Measurements from ENCODE around the gene PPP2R2C. TPM values are rescaled to one million over a fixed set of nuclear protein-coding genes. Genes with fewer than 3 reads are reported as not detected.

The PPP2R2C gene
- total and polyA plus RNA-seq, 2 of the 4 experiments (the other 2 are of a cell fraction) = 0.03 TPM; not detected in 1

DNA sequence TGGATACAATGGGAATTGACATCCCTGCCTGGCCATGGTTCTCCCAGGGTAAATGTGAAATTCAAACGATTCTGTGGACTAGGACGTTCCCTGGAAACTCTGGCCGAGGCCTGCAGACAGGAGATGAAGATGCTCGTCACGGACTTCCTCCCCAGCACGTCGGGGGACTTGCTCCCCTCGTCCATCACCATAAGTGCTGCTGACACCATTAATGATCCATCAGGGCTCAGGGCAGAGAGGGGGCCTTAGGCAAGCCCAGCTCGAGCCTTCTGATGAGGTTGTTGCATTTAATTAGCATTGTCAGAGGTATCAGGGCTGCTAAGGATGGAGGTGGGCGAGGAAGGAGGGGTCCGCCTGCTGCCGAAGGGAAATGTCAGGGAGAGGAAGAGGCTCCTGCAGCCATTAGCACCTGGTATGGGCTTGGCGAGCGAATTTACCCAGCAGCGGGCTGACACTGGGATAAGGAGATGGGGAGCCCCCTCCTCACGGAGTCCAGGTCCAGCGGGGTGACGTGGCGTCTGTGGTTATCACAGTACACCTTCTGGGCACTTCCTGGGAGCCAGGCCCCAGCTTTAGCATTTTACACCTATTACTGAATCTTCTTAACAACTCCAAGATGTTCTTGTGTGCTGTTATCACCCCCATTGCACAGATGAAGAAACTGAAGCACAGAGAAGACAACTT lies 83.1 kb downstream of the PPP2R2C start:
- Histone ChIP-seq H2BK5ac (ENCODE audit: low read depth, low read length, poor library complexity, severe bottlenecking) (no peak overlapping the region), H3K14ac (replicated peaks; ENCODE audit: low read depth, low read length) (no peak overlapping the region), H2BK15ac (ENCODE audit: low read depth, low read length) (no peak overlapping the region), H4K5ac (ENCODE audit: low read depth, low read length) (no peak overlapping the region), H3K27me3 (ENCODE audit: control insufficient read depth, insufficient read depth, low read length) (peaks cover 31% of the 10 kb centered on the region), H3K9me3 (ENCODE audit: control insufficient read depth, insufficient read depth, low read length) (no peaks in the 10 kb centered on the region), H3K9me1 (ENCODE audit: insufficient read depth, low read length) (no peaks in the 10 kb centered on the region), H2AK5ac (ENCODE audit: low read depth, low read length) (no peak overlapping the region), H2AFZ (replicated peaks; ENCODE audit: low read length, poor library complexity) (no peak overlapping the region), H3K79me1 (ENCODE audit: low read depth in 1 of 2, low read length in 2 of 2) (no peaks in the 10 kb centered on the region), H2BK120ac (ENCODE audit: low read depth, low read length) (no peak overlapping the region), H2AK9ac (replicated peaks; ENCODE audit: low read depth, low read length, poor library complexity) (no peak overlapping the region), H3K56ac (ENCODE audit: extremely low read depth, insufficient read depth, low read length) (no peak overlapping the region), H4K8ac (ENCODE audit: low read depth in 2 of 2, low read length in 2 of 2) (no peak overlapping the region), H3K23ac (ENCODE audit: low read depth, low read length) (no peak overlapping the region), H3K4me2 (ENCODE audit: low read depth, low read length) (no peak overlapping the region), H3K4me3 (ENCODE audit: insufficient read depth, low read depth, low read length) (no peak overlapping the region), H2BK20ac (ENCODE audit: low read depth, low read length) (no peak overlapping the region), H3K4ac (ENCODE audit: low read depth, low read length) (no peak overlapping the region), H3K36me3 (ENCODE audit: control insufficient read depth, insufficient read depth, low read length) (no peaks in the 10 kb centered on the region), H4K91ac (ENCODE audit: insufficient read depth, low read depth, low read length) (no peak overlapping the region), H3K4me1 (ENCODE audit: control insufficient read depth, insufficient read depth, low read length) (no peaks in the 10 kb centered on the region), H4K20me1 (ENCODE audit: insufficient read depth, low read length) (no peaks in the 10 kb centered on the region), H3K9ac (ENCODE audit: low read depth, low read length) (no peak overlapping the region), H3K18ac (ENCODE audit: low read depth, low read length) (no peak overlapping the region), H3K27ac (ENCODE audit: insufficient read depth, low read length) (no peak overlapping the region)
- BruUV-seq (replicated peaks) = no TSS peak
- ChIA-PET CTCF (no interaction called here), POLR2A (ENCODE audit: unreplicated experiment) (no interaction called here)
- no CpG with 5 or more reads among the region's 19 CpGs for WGBS, 2 experiments (ENCODE audit: extremely low coverage in 2 of 2, insufficient read length in 1 of 2)
- DNase-seq (no peak), ATAC-seq (ENCODE audit: low read depth) (no peak)
- intact Hi-C loops (cut with micrococcal nuclease) = no loop called here
- dilution Hi-C loops (cut with HindIII; ENCODE audit: low sequenced_read_pairs, unreplicated experiment) = no loop called here
- in situ Hi-C loops (cut with MboI; ENCODE audit: low sequenced_read_pairs) = no loop called here
- TF ChIP-seq CHD1 (IDR thresholded peaks at IDR 0.05; ENCODE audit: low read depth, low read length) (no peak), MAZ (IDR thresholded peaks at IDR 0.05; ENCODE audit: borderline replicate concordance, low read depth, low read length) (no peak), SMC3 (IDR thresholded peaks at IDR 0.05; ENCODE audit: low read depth, low read length) (no peak), MXI1 (IDR thresholded peaks at IDR 0.05; ENCODE audit: borderline replicate concordance, low read depth, low read length) (no peak), CEBPB (IDR thresholded peaks at IDR 0.05; ENCODE audit: low read depth, low read length) (no peak), RAD21 (IDR thresholded peaks at IDR 0.05; ENCODE audit: low read length) (no peak)

All from IMR-90 (cell line).